ENCODE results near the gene LDLRAD2. TPM values are rescaled to one million over a fixed set of nuclear protein-coding genes. Genes with fewer than 3 reads are reported as not detected.
A peak's percentile ranks its signal among the peaks of the same experiment; 100 is the strongest.

Gene LDLRAD2
- total RNA-seq, 1 experiment from 2014 or later, result not detected

GRCh38 chr1:21872445-21873079, 60.5 kb downstream of the LDLRAD2 start:
- no peak for ATAC-seq
- RAD21 ChIA-PET (ENCODE audit: low non-redundant PET in 1 of 2, low total read pairs in 2 of 2, uncharacterized antibody in 2 of 2, unreplicated experiment in 2 of 2), result no interaction called here
- CTCF ChIA-PET, result no interaction called here

More at GRCh38 chr1:21872445-21873079, 60.5 kb downstream of the LDLRAD2 start:
- Histone ChIP-seq H3K27me3 (ENCODE audit: insufficient read depth, low read length) (no peaks in the 10 kb centered on the region), H3K4me3 (replicated peaks in 1 of 2; ENCODE audit: low read depth in 1 of 2, low read length in 2 of 2) (no peak overlapping the region), H3K4me2 (ENCODE audit: low read length) (peak overlapping the region; percentile 45), H2AFZ (ENCODE audit: low read depth, low read length, poor library complexity, severe bottlenecking) (no peak overlapping the region), H3K4me1 (ENCODE audit: control insufficient read depth in 1 of 2, insufficient read depth in 2 of 2, low read length in 2 of 2) (peaks cover 20 to 30% of the 10 kb centered on the region in 2 experiments), H3K79me2 (ENCODE audit: insufficient read depth, low read length) (no peaks in the 10 kb centered on the region), H3K27ac (ENCODE audit: low read depth, low read length) (no peak overlapping the region), H3K9me3 (ENCODE audit: control insufficient read depth in 1 of 2, insufficient read depth in 1 of 2, low read depth in 1 of 2, low read length in 2 of 2) (no peaks in the 10 kb centered on the region), H3K9me2 (ENCODE audit: insufficient read depth) (no peaks in the 10 kb centered on the region), H3K36me3 (ENCODE audit: control insufficient read depth in 1 of 2, insufficient read depth in 2 of 2, low read length in 2 of 2) (peaks cover 0 to 2% of the 10 kb centered on the region in 2 experiments; a peak in 1 of 4 replicates), H4K20me1 (ENCODE audit: insufficient read depth) (no peaks in the 10 kb centered on the region), H3K9ac (ENCODE audit: low read length) (no peak overlapping the region)
- no TSS peak for BruUV-seq (replicated peaks)
- POLR2A ChIA-PET, result no interaction called here
- TF ChIP-seq EGR1 (IDR thresholded peaks at IDR 0.05; ENCODE audit: low read depth) (no peak), SRF (IDR thresholded peaks at IDR 0.05; ENCODE audit: low read depth) (no peak), CTCF (IDR thresholded peaks at IDR 0.05 in 2 of 3, conservative IDR thresholded peaks at IDR 0.05 in 1 of 3; ENCODE audit: borderline replicate concordance in 1 of 3, insufficient read depth in 1 of 3, low read depth in 2 of 3, low read length in 2 of 3) (no peak), ATF3 (IDR thresholded peaks at IDR 0.05) (no peak), ELF1 (IDR thresholded peaks at IDR 0.05; ENCODE audit: borderline replicate concordance, low read depth) (no peak), ZFX (IDR thresholded peaks at IDR 0.05) (no peak), TCF7L2 (IDR thresholded peaks at IDR 0.05; ENCODE audit: borderline replicate concordance, extremely low read depth, insufficient read depth, insufficient read length) (no peak), SP1 (IDR thresholded peaks at IDR 0.05; ENCODE audit: low read depth) (no peak), POLR2AphosphoS5 (IDR thresholded peaks at IDR 0.05; ENCODE audit: low read depth, low read length) (no peak), ZBTB33 (IDR thresholded peaks at IDR 0.05; ENCODE audit: extremely low read depth, insufficient replicate concordance, low read length) (no peak), RAD21 (IDR thresholded peaks at IDR 0.05; ENCODE audit: low read depth) (no peak), ZNF274 (IDR thresholded peaks at IDR 0.05; ENCODE audit: low read depth, low read length) (no peak), EZH2 (IDR thresholded peaks at IDR 0.05) (no peak), MAX (IDR thresholded peaks at IDR 0.05) (no peak), YY1 (IDR thresholded peaks at IDR 0.05; ENCODE audit: extremely low read depth, insufficient replicate concordance, low read depth, low read length) (no peak), CEBPB (IDR thresholded peaks at IDR 0.05; ENCODE audit: low read depth) (no peak), EZH2phosphoT487 (IDR thresholded peaks at IDR 0.05; ENCODE audit: borderline replicate concordance) (no peak), REST (IDR thresholded peaks at IDR 0.05; ENCODE audit: low read depth) (no peak), CBX3 (IDR thresholded peaks at IDR 0.05; ENCODE audit: low read depth) (no peak), FOSL1 (IDR thresholded peaks at IDR 0.05; ENCODE audit: low read depth) (no peak)
- intact Hi-C loops (cut with micrococcal nuclease), result loop anchor here (5.0 kb wide), 1 partner anchor 90 kb away; no protein-coding TSS in a partner anchor
- DNase-seq (ENCODE audit: low read depth, low spot score), result no peak

Measured in HCT116 (cell line).